HG02970 (cell line): Measurements from ENCODE around the gene MSI1.

ENCODE experiments used
- ATAC-seq: cut with Tn5 transposase; IDR thresholded peaks from one replicate; pipeline ENCODE4 v1.9.1; 2021; ENCODE audit warnings: mild to moderate bottlenecking, moderate library complexity, moderate number of reproducible peaks; ENCODE audit not compliant: unreplicated experiment, low FRiP score

Gene MSI1

DNA sequence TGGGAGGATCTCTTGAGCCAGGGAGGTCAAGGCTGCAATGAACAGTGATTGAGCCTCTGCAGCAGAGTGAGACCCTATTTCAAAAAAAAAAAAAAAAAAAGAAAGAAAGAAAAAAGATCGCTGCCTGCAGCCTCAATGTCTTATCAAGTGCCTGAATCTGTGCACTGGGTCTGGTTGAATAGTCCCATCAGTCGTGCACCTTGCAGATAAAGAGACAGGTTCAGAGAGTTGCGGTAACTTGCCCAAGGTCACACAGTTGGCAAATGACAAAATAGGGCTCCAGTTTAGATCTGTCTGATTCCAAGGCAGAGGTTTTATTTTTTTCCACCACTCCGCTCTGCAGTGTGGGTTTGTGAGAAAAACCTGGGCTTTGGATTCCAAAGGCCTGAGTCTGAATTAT is 40.7 kb downstream of the MSI1 start:
- ATAC-seq = no peak

DNA sequence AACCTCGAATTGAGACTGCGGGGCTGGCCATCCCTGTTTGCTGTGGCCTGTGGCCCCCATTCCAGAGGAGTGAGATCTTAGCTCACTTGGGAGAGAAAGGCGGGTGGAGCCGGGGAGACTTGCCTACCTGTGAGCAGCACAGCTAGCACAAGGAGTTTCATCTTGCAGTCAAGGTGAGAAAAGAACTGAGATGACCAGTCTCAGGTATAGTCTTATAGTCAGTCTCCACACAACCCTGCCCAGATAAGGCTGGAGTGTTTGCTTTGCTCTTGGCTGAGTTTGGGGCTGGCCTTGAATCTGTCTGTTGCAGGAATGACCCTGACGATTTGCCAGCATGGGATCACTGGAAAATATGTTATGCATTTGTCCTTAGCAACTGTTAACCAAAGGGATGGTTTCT is 41.4 kb downstream of the MSI1 start, which contains the start of gene PLA2G1B:
Gene PLA2G1B, minus strand, starts transcription at position 187 of the 400 bp plus-strand sequence. Its CDS starts 26 bp downstream, at position 161.
- ATAC-seq = no peak

DNA sequence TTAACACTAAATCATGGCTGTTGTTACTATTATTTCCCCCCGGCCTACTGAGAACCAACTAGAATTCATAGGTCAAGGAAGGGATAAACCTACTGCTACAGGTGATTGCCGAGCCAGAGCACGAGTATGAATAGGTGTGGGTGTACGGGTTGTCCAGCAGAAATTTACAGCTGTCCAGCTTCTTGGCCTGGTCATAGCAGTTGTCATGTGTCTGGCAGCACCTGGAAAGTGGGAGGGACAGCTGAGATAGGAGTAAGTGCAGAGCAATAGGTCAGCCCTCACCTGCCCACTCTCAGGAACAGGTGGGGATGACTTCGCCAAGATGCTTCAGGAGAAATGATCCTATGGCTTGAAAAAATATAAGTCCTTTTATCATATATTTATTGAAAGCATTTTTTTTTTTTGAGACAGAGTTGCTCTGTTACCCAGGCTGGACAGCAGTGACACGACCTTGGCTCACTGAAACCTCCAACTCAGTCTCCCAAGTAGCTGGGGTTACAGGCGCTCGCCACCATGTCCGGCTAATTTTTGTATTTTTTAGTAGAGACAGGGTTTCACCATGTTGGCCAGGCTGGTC is 44.0 kb downstream of the MSI1 start:
- no peak for ATAC-seq

DNA sequence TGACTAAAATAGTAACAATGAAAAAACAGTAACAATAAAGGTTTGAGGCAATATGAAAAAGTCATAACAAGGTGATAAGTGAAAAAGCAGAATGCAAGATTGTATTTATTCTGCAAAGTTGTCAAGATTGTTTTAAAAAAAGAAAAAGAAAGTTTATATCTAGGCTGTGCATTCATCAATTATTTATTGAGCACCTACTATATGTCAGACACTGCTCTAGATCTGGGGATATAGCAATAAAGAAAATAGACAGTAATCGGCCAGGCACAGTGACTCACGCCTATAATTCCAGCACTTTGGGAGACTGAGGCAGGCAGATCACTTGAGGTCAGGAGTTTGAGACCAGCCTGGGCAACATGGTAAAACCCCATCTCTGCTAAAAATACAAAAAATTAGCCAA is 45.2 kb downstream of the MSI1 start:
- no peak for ATAC-seq

DNA sequence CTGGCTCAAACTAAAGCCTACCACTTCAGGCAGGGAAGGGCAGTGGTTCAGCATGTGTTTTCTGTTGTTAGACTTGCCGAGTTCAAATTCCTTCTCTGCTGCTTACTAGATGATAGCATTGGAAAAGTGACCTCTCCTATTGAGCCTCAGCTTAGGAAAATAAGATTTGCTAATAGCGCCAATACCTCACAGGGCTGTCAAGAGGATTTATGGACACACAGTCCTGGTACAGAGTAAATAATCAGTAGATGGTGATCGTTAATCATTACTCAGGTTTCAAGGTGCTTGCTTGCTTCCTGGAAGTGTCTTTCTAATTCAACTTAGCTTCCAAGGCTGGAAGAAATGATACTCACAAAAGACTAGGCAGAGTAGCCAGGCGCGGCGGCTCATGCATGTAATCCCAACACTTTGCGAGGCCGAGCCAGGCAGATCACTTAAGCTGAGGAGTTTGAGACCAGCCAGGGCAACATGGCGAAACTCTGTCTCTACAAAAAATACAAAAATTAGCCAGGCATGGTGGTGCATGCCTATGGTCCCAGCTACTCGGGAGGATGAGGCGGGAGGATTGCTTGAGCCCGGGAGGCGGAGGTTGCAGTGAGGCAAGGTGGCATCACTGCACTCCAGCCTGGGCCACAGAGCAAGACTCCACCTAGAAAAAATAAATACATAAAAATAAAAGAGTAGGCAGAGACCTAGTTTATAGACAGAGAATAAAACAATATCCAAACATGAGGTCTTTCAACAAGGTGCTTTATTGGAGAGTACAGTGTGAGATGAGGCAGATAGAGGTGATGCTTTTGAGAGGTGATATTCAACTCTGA is 47.4 kb downstream of the MSI1 start:
- ATAC-seq = no peak

DNA sequence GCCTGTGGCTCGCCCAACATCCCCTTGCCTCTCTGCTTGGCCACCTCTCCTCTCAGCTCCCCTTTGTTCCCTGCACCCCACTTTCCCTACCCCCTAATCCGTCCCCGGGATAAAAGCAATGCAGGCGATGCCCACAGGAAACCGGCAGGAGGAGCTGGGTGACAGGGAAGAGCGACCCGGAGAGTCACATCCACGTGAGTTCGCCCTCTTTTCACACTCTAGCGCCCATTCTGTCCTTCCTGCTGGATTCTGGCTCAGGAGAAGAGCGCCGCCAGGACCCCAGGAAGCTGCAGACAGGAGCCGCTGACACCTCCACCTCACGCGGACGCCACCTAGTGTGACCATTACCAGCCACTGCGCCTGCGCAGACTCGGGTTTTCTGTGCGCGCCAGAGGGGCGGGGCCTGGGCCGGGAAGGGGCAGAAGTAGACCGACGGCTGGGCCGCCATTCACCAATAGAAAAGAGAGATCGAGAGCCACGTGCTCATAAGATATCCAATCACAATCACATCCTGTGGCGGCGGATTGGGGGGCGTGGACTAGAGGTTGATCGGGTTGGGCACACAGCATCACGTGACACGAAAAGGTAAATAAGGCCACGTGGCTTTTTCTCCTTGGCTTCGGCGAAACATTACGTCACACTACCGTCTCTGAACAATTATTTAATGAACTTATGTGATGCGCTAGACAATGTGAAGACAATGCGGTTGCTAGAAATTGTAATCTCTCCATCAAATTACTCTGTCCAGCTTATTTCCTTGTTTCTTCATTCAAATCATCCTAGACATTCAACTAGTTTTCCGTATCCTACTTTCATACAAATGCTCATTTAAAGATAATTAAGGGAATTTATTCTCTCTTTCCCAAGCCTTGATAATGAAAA is 51.5 kb downstream of the MSI1 start:
- ATAC-seq = peak; percentile 95

DNA sequence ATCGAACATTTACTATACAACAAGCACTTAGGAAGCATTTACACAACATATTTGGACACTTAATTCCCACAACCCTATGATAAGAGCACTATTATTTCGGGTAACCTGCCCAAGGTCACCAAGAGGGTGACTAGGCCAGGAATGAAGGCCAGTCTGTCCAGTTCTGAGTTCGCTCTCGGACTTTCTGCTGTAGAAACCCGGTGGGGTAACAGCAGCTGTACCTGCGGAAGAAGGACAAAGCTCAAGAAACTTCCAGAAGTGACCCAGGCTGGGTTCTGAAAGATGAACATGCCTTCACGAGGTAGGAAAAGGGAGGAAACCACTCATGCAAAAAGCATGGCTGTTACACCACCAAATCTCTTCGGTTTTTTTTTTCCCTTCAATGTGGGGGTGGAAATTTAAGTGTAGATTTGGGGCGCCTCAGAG is 52.2 kb downstream of the MSI1 start:
- no peak for ATAC-seq

DNA sequence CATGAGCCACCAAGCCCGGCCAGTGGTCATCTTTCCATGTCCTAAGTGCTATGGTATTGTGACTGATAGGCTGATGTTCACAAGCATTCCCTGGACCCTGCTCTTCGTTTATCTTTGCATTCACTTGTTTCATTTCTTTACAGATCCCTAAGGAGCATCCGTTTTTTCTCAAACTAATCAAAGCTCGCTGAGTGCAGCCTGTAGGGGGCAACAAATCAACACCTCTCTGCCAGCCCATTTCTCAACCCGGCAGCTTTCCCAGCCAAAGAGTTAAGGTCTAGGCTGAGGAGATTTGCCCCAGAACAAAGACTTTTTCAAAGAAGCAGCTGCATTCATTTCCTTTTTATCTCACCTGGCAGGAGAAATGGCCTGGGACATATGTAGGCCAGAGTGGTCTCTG is 54.7 kb downstream of the MSI1 start:
- no peak for ATAC-seq

DNA sequence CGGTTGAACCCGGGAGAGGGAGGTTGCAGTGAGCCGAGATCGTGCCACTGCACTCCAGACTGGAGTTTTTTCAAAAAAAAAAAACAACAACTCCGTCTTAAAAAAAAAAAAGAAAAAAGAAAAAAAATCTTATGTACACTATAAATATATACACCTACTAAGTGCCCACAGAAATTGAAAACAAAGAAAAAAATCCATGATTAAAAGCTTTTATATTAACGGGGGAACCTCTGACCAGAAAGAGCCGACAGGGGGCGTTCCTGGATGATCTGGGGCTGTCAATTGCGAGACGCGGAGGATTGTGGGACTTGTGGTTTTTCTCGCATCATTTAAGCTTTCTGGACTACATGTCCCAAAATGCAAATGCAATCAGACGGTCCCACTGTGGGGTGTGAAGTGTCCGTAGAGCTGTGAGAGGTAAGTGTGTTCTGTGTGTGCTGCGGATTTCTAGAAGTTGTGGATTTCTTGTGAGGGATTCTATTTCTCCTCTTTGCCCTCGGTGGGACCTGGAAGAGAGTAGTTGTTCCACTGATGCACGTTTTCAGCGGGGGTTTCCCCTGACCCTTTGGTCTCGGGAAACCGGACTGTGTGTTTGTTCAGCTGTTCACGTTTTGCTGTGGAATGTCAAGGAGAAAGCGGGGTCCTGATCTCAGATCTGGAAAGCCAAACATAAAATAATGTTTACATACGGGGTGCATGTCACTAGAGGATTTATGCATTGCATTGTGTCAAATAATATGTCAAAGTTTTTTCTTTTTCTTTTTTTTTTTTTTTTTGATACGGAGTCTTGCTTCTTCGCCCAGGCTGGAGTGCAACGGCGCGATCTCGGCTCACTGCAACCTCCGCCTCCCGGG is 66.8 kb downstream of the MSI1 start, which contains the start of gene SIRT4:
Gene SIRT4, plus strand, starts transcription at position 360 of the 854 bp plus-strand sequence. CDS start 1,241 bp downstream, outside the sequence.
- ATAC-seq = peak; percentile 91

DNA sequence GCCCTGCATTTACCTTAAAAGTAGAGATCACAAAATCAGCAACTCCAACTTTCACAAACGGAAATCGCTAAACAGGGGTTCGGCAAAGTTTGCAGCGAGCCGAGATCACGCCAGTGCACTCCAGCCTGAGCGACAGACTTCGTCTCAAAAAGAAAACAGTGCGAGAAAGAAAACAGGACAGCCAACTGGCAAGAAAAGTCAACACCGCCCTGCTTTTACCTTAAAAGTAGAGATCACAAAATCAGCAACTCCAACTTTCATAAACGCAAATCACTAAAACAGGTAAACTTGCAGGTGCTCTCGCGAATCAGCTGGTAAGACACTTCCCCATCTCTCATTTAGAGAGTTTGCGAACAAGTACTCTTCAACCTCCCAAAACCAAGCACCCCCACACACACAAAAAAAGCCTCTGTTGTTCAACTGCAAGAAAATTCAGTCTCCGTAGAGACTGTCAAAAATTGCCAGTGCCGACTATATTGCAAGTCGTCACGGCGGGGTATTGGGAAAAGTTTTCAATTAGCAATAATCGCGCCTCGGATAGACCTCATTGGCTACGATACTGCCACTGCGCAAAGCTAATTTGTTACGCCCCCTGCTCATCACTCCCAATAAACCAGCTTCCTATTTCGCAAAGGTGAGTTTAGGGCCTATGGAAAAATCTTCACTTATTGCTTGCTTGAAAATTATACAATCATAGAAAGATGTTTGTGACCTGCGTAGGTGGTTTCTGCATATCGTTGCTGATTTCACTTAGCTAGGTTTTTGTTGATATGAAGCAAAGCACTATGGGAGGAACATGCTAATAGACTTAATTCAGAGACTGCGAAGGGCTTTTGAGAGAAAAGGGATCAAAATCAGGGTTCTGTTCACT is 76.1 kb downstream of the MSI1 start, which contains the start of gene RNU4-1:
Gene RNU4-1, minus strand, starts transcription at position 577 of the 871 bp plus-strand sequence.
- ATAC-seq = peak; percentile 30

DNA sequence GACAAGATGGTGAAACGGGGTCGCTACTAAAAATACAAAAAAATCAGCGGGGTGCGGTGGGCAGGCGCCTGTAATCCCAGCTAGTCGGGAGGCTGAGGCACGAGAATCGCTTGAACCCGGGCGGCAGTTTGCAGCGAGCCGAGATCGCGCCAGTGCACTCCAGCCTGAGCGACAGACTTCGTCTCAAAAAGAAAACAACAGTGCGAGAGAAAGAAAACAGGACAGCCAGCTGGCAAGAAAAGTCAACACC is 76.6 kb downstream of the MSI1 start:
- peak; percentile 13 for ATAC-seq
